ENCODE results near the gene OR2S2. TPM values are rescaled to one million over a fixed set of nuclear protein-coding genes. Genes with fewer than 3 reads are reported as not detected.

The OR2S2 gene
- total and polyA plus RNA-seq, 2 of the 4 experiments (the other 2 are of a cell fraction): 0.46 to 0.90 TPM

DNA sequence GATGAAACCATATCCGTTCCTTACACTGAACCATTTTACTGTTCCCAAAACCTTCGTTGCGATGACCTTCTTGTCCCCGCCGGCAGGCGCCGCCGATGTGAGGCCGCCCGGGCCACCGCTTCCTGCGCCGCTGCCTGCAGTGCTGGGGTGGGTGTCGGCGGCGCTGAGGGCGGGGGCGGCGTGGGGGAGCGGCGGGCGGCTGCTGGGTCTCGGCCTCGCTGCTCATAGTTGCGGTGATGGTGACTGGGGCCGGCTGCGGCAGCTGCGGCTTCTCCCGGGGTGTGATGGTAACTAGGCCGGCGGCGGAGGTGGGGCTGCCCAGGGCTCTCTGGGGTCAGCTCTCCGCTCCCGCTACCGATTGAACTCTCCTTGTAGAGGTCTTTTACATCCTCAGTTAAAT is 14.1 kb upstream of the OR2S2 start:
- no TSS peak for BruUV-seq (replicated peaks)
- H3K4me2 ChIP-seq (ENCODE audit: low read depth, low read length): no peak overlapping the region
- H3K9ac ChIP-seq (ENCODE audit: low read depth, low read length): no peak overlapping the region
- no peak overlapping the region for H3K18ac ChIP-seq (ENCODE audit: low read depth, low read length)
- 15% methylated on average over 4 of the region's 35 CpGs; no CpG with 5 or more reads in 1 of the 2 experiments for WGBS, 2 experiments (ENCODE audit: extremely low coverage in 2 of 2, insufficient read length in 1 of 2)
- DNase-seq (no peak), ATAC-seq (ENCODE audit: low read depth) (peak; percentile 21; the same call in 1 of the 2 replicates)
- peaks cover 10% of the 10 kb centered on the region for H3K9me3 ChIP-seq (ENCODE audit: control insufficient read depth, insufficient read depth, low read length)
- in situ Hi-C loops (cut with MboI; ENCODE audit: low sequenced_read_pairs): no loop called here
- no peak overlapping the region for H3K27ac ChIP-seq (ENCODE audit: insufficient read depth, low read length)
- no peaks in the 10 kb centered on the region for H3K27me3 ChIP-seq (ENCODE audit: control insufficient read depth, insufficient read depth, low read length)
- intact Hi-C loops (cut with micrococcal nuclease): no loop called here
- CTCF ChIA-PET: no interaction called here
- no peak overlapping the region for H2BK5ac ChIP-seq (ENCODE audit: low read depth, low read length, poor library complexity, severe bottlenecking)
- H2AFZ ChIP-seq (replicated peaks; ENCODE audit: low read length, poor library complexity): no peak overlapping the region
- no peak overlapping the region for H2AK5ac ChIP-seq (ENCODE audit: low read depth, low read length)
- H4K20me1 ChIP-seq (ENCODE audit: insufficient read depth, low read length): no peaks in the 10 kb centered on the region
- no peak overlapping the region for H3K4me3 ChIP-seq (ENCODE audit: insufficient read depth, low read depth, low read length)
- no peak overlapping the region for H3K23ac ChIP-seq (ENCODE audit: low read depth, low read length)
- H3K4ac ChIP-seq (ENCODE audit: low read depth, low read length): no peak overlapping the region
- dilution Hi-C loops (cut with HindIII; ENCODE audit: low sequenced_read_pairs, unreplicated experiment): no loop called here
- H2BK20ac ChIP-seq (ENCODE audit: low read depth, low read length): no peak overlapping the region
- no peak overlapping the region for H4K5ac ChIP-seq (ENCODE audit: low read depth, low read length)
- no peaks in the 10 kb centered on the region for H3K79me1 ChIP-seq (ENCODE audit: low read depth in 1 of 2, low read length in 2 of 2)
- no peak overlapping the region for H2AK9ac ChIP-seq (replicated peaks; ENCODE audit: low read depth, low read length, poor library complexity)
- H2BK15ac ChIP-seq (ENCODE audit: low read depth, low read length): no peak overlapping the region; the same call in 2 of the 3 replicates
- H3K14ac ChIP-seq (replicated peaks; ENCODE audit: low read depth, low read length): no peak overlapping the region
- no peaks in the 10 kb centered on the region for H3K4me1 ChIP-seq (ENCODE audit: control insufficient read depth, insufficient read depth, low read length)
- no peak overlapping the region for H3K56ac ChIP-seq (ENCODE audit: extremely low read depth, insufficient read depth, low read length)
- H4K8ac ChIP-seq (ENCODE audit: low read depth in 2 of 2, low read length in 2 of 2): peak overlapping the region in 1 of 2 experiments; percentile 42; a peak in 1 of 4 replicates
- POLR2A ChIA-PET (ENCODE audit: unreplicated experiment): no interaction called here
- no peak overlapping the region for H2BK120ac ChIP-seq (ENCODE audit: low read depth, low read length)
- no peak overlapping the region for H4K91ac ChIP-seq (ENCODE audit: insufficient read depth, low read depth, low read length)
- no peaks in the 10 kb centered on the region for H3K36me3 ChIP-seq (ENCODE audit: control insufficient read depth, insufficient read depth, low read length)
- no peaks in the 10 kb centered on the region for H3K9me1 ChIP-seq (ENCODE audit: insufficient read depth, low read length)
- TF ChIP-seq NFE2L2 (IDR thresholded peaks at IDR 0.05; ENCODE audit: low read depth, low read length): no peak
- TF ChIP-seq MAFK (IDR thresholded peaks at IDR 0.05; ENCODE audit: low read depth, low read length): no peak
- TF ChIP-seq RCOR1 (IDR thresholded peaks at IDR 0.05; ENCODE audit: insufficient replicate concordance, low read length): no peak
- TF ChIP-seq, protein P1, sequence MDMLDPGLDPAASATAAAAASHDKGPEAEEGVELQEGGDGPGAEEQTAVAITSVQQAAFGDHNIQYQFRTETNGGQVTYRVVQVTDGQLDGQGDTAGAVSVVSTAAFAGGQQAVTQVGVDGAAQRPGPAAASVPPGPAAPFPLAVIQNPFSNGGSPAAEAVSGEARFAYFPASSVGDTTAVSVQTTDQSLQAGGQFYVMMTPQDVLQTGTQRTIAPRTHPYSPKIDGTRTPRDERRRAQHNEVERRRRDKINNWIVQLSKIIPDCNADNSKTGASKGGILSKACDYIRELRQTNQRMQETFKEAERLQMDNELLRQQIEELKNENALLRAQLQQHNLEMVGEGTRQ (IDR thresholded peaks at IDR 0.05; ENCODE audit: low read depth, low read length): no peak
- no peak for TF ChIP-seq RFX5 (IDR thresholded peaks at IDR 0.05; ENCODE audit: low read depth, low read length)
- TF ChIP-seq, protein P2, sequence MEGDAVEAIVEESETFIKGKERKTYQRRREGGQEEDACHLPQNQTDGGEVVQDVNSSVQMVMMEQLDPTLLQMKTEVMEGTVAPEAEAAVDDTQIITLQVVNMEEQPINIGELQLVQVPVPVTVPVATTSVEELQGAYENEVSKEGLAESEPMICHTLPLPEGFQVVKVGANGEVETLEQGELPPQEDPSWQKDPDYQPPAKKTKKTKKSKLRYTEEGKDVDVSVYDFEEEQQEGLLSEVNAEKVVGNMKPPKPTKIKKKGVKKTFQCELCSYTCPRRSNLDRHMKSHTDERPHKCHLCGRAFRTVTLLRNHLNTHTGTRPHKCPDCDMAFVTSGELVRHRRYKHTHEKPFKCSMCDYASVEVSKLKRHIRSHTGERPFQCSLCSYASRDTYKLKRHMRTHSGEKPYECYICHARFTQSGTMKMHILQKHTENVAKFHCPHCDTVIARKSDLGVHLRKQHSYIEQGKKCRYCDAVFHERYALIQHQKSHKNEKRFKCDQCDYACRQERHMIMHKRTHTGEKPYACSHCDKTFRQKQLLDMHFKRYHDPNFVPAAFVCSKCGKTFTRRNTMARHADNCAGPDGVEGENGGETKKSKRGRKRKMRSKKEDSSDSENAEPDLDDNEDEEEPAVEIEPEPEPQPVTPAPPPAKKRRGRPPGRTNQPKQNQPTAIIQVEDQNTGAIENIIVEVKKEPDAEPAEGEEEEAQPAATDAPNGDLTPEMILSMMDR (conservative IDR thresholded peaks at IDR 0.05; ENCODE audit: low read depth, low read length): no peak
- no peak for TF ChIP-seq FOS (IDR thresholded peaks at IDR 0.05; ENCODE audit: low read depth, low read length)
- TF ChIP-seq RAD21 (IDR thresholded peaks at IDR 0.05; ENCODE audit: low read length): no peak
- no peak for TF ChIP-seq BHLHE40 (IDR thresholded peaks at IDR 0.05; ENCODE audit: low read depth, low read length)
- TF ChIP-seq, protein P3, sequence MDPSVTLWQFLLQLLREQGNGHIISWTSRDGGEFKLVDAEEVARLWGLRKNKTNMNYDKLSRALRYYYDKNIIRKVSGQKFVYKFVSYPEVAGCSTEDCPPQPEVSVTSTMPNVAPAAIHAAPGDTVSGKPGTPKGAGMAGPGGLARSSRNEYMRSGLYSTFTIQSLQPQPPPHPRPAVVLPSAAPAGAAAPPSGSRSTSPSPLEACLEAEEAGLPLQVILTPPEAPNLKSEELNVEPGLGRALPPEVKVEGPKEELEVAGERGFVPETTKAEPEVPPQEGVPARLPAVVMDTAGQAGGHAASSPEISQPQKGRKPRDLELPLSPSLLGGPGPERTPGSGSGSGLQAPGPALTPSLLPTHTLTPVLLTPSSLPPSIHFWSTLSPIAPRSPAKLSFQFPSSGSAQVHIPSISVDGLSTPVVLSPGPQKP (IDR thresholded peaks at IDR 0.05; ENCODE audit: borderline replicate concordance, low read depth, low read length): no peak
- no peak for TF ChIP-seq MAZ (IDR thresholded peaks at IDR 0.05; ENCODE audit: borderline replicate concordance, low read depth, low read length)
- TF ChIP-seq CEBPB (IDR thresholded peaks at IDR 0.05; ENCODE audit: low read depth, low read length): no peak

All from IMR-90 (cell line).